HG03280 (cell line): Measurements from ENCODE around the gene RGS3.
"Not testable (repeated sequence)": the region's sequence is repeated elsewhere in the genome, so short reads cannot be mapped to it uniquely, and the experiment has no call there.

Experiments used
- ATAC-seq: cut with Tn5 transposase; IDR thresholded peaks from one replicate; pipeline ENCODE4 v1.9.1; 2021; ENCODE audit warnings: mild to moderate bottlenecking, moderate library complexity; ENCODE audit not compliant: unreplicated experiment

RGS3 gene

DNA sequence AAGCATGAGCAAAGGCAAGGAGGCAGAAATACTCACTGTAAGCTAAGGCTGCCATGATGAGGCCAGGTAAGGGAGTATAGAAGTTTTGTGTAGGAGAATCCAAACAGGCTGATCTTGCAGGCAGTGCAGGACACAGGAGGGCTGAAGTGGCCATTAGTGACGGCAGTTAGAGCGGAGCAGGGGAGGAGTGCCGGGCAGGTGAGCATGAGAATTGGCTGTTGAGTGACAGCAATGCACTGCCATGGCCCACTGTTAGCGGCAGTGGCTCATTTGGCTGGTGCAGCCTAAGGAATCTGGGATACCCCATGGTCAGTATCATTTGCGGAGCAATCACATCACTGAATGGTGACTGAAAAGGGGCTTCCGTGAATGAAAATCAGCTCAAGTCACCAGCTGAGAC, 22.8 kb downstream of the RGS3 start:
- ATAC-seq = no peak

- ATAC-seq = no peak
These were observed 24.5 kb downstream of the RGS3 start for GRCh38 chr9:113488071-113488470.

GRCh38 chr9:113488490-113488889, 25.0 kb downstream of the RGS3 start:
- ATAC-seq = no peak

DNA sequence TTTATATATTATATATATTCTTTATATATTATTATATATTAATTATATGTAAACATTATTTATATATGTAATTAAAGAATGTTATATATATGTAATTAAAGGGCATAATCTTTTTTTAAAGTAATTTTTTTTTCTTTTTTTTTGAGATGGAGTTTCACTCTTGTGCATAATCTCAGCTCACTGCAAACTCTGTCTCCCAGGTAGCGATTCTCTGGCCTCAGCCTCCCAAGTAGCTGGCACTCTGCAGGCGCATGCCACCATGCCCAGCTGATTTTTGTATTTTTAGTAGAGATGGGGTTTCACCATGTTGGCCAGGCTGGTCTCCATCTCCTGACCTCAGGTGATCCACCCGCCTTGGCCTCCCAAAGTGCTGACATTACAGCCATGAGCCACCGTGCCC, 27.6 kb downstream of the RGS3 start:
- not testable (repeated sequence) for ATAC-seq

GRCh38 chr9:113492343-113493202, 29.0 kb downstream of the RGS3 start:
- ATAC-seq = no peak

DNA sequence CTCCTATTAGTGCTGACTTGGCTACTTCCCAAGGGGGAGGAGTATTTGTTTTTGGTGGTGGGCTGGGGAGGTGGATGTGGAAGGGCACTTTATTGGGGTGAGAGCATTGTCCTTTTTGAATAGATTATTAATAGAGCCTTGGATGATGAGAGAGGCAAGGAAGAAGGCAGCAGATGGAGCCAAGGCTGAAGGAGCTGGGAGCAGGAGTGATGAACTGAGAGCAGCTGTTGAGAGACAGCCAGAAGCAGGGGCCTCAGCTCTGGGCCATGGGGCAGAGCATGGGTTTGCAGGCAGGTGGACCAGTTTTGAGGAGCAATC, 29.6 kb downstream of the RGS3 start:
- no peak for ATAC-seq

DNA sequence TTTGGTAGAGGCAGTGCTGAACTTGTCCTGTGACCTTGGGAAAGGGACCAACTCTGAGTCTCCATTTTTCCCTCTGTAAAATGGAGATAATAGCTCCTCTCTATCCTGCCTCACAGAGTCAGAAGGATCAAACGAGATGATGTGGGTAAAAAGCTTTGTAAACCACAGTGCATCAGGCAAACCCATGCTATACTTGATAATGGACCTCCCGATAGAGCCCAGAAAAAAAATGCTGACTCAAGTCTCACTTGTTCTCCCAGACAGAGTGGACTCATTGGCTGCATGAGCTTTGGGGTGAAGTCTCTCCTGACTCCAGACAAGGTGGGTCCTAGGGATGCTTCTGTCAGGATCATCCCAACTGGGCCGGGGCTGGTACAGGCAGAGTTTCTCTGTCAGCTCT, 32.0 kb downstream of the RGS3 start:
- ATAC-seq = no peak

DNA sequence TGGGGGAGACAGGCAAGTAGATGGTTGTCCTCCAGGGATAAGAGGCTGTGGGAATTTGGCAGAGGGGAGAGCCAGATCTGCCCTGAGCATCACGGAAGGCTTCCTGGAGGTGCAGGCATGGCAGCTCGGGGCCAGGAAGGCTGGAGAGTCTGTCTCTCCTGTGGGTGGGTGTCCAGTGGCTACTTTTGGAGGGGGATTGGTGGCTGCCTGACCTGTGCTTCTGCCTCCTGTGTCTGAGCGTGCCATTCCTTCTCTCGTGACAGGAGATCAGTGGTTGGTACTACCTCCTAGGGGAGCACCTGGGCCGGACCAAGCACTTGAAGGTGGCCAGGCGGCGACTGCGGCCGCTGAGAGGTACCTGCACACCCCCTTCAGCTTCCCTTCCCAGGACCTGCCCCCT, 33.5 kb downstream of the RGS3 start:
- no peak for ATAC-seq

- no peak for ATAC-seq
These were observed 35.8 kb downstream of the RGS3 start for GRCh38 chr9:113499153-113499875.

- no peak for ATAC-seq
These were observed 36.5 kb downstream of the RGS3 start for GRCh38 chr9:113499876-113500497.

DNA sequence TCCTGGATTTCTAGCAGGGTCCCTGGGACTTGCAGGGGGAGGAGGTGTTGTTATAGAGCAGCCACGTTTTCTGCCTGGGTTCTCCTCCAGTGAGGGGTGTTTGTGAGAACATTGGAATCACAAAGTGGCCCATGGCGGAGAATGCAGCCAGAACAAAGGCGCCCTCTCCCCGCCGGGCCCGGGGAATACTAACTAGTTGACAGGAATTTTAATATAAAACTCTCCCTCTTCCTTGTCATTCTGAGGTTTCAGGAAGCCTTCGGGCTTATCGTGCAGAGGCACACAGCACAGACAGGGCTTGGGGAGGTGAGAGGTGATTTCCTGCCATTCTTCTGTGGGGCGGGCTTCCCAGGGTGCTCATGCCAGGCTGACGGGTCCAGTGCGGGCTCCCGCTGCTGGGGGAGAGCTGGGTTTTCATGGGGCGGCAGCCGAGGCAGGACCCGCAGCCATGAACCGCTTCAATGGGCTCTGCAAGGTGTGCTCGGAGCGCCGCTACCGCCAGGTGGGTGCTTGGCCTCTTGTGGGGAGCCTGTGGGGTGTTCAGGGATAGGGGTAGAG, 37.7 kb downstream of the RGS3 start:
- no peak for ATAC-seq

DNA sequence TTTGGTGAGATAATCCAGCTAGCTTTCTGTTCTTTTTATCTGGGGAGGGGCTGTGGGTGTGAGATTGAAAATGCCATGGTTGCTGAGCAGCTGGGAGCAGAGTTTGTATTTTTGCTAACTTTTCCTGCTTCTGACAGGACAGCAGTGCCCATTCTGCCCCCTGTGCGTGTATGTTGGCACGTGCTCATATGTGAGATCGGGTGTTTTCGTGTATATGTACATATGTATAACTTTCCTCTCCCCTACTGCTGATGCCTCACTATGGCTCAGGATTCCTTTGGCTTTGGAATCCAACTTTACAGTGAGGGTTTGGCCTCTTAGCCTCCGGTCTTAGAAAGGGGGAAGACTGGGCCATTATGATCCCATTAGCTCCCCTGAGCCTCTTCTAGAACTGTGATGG, 38.3 kb downstream of the RGS3 start:
- ATAC-seq = no peak

GRCh38 chr9:113502427-113503034, 39.0 kb downstream of the RGS3 start:
- ATAC-seq = no peak

DNA sequence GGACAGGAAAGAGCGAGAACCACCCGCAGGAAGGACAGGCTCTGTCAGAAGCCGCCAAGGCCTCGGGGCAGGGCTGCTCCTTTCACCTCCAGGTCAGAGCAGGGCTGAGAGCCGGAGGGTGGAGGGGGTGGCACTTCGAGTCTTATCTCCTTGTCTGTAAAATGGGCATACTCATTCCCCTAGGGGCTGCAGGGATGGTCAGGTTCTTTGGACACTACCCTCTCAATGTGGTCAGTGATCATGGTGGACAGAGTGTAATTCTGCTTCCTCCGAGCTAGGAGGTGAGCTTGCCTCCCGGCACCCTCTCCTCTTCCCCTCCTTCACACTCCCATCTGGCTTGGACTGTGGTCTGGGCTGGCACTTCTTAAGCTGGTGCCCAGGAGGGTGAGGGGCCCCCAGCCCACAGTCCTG, 39.6 kb downstream of the RGS3 start:
- ATAC-seq = no peak

- ATAC-seq = no peak
These were observed 40.2 kb downstream of the RGS3 start for GRCh38 chr9:113503613-113504211.

- ATAC-seq = no peak
These were observed 41.4 kb downstream of the RGS3 start for GRCh38 chr9:113504725-113505590.

GRCh38 chr9:113506090-113506589, 42.6 kb downstream of the RGS3 start:
- ATAC-seq = no peak

GRCh38 chr9:113507256-113507655, 43.7 kb downstream of the RGS3 start:
- no peak for ATAC-seq

GRCh38 chr9:113508111-113508749, 44.7 kb downstream of the RGS3 start:
- ATAC-seq = no peak
